Activated CD4-positive, alpha-beta memory T cell treated with anti-CD3 and anti-CD28 coated beads, Interleukin-2, amount 10 ng/mL, durations not matched to agents 7 days and 5 days (primary cell): ENCODE data around the gene WDFY2. TPM values are rescaled to one million over a fixed set of nuclear protein-coding genes. Genes with fewer than 3 reads are reported as not detected.

Experiments
- CTCF ChIA-PET: fragments of 350-600 bp; sonication (Branson Sonifier 250); formaldehyde crosslinking; loops from one replicate; lab custom pipeline; 2021; ENCODE audit warnings: antibody characterized with exemption, inconsistent platforms; lab: Charles Lee
- POLR2A ChIA-PET: fragments of 350-600 bp; sonication (Branson Sonifier 250); formaldehyde crosslinking; loops from one replicate; lab custom pipeline; 2021; ENCODE audit warnings: antibody characterized with exemption; lab: Charles Lee
- DNase-seq: peaks from one replicate; pipeline ENCODE4 v3.0.0-alpha.2; 2020
- H3K27ac Mint-ChIP-seq: one replicate; pipeline ENCODE4 v1.8.0; 2021; ENCODE audit warnings: mild to moderate bottlenecking, mixed read lengths
- H3K27me3 Mint-ChIP-seq: one replicate; pipeline ENCODE4 v1.8.0; 2021; ENCODE audit warnings: mixed read lengths
- H3K36me3 Mint-ChIP-seq: one replicate; pipeline ENCODE4 v1.8.0; 2021; ENCODE audit warnings: low read depth, mixed read lengths
- H3K4me1 Mint-ChIP-seq: one replicate; pipeline ENCODE4 v1.8.0; 2021; ENCODE audit warnings: mixed read lengths
- H3K4me3 Mint-ChIP-seq: one replicate; pipeline ENCODE4 v1.8.0; 2021; ENCODE audit warnings: mild to moderate bottlenecking, mixed read lengths
- H3K9me3 Mint-ChIP-seq: one replicate; pipeline ENCODE4 v1.8.0; 2021; ENCODE audit warnings: mixed read lengths
- total RNA-seq, 2 experiments: library from RNA; stranded (reverse); gene quantifications; one replicate each; pipeline ENCODE4 v1.2.3, GENCODE V29; 2021

Gene WDFY2
- total RNA-seq, 2 experiments from 2014 or later, result 12.2 to 14.1 TPM

- H3K4me3 Mint-ChIP-seq, result peak overlapping the region; percentile 80
- ChIA-PET POLR2A (interaction anchor here (0.8 to 2.7 kb wide), 6 partner anchors 10 to 353 kb away, joined by 3 to 22 read pairs (median 4); partner anchors contain the start of gene INTS6), CTCF (interaction anchor here (0.5 to 1.9 kb wide), 5 partner anchors 9 to 1797 kb away, joined by 3 to 9 read pairs (median 5); no protein-coding TSS in a partner anchor)
- peaks cover 36% of the 10 kb centered on the region for H3K4me1 Mint-ChIP-seq
- H3K27me3 Mint-ChIP-seq, result no peaks in the 10 kb centered on the region
- H3K36me3 Mint-ChIP-seq, result no peaks in the 10 kb centered on the region
- DNase-seq, result no peak
- H3K27ac Mint-ChIP-seq, result peak overlapping the region; percentile 78
- H3K9me3 Mint-ChIP-seq, result no peaks in the 10 kb centered on the region
Measured at GRCh38 chr13:51804295-51805172, 220.3 kb downstream of the WDFY2 start.

GRCh38 chr13:51805313-51805712, 221.1 kb downstream of the WDFY2 start:
- Mint-ChIP-seq H3K4me1 (peaks cover 34% of the 10 kb centered on the region), H3K27ac (peak overlapping the region; percentile 78), H3K36me3 (no peaks in the 10 kb centered on the region), H3K27me3 (no peaks in the 10 kb centered on the region), H3K4me3 (peak overlapping the region; percentile 80), H3K9me3 (no peaks in the 10 kb centered on the region)
- POLR2A ChIA-PET, result interaction anchor here (0.8 to 2.7 kb wide), 8 partner anchors 9 to 389 kb away, joined by 3 to 22 read pairs (median 4); partner anchors contain the start of gene INTS6
- no peak for DNase-seq
- CTCF ChIA-PET, result interaction anchor here (0.5 to 1.9 kb wide), 5 partner anchors 9 to 1798 kb away, joined by 3 to 9 read pairs (median 5); no protein-coding TSS in a partner anchor

- no peaks in the 10 kb centered on the region for H3K9me3 Mint-ChIP-seq
- H3K36me3 Mint-ChIP-seq, result no peaks in the 10 kb centered on the region
- ChIA-PET CTCF (interaction anchor here (1.0 to 1.9 kb wide), 5 partner anchors 8 to 388 kb away, joined by 3 to 9 read pairs (median 3); no protein-coding TSS in a partner anchor), POLR2A (interaction anchor here (1.2 to 2.7 kb wide), 7 partner anchors 8 to 388 kb away, joined by 3 to 22 read pairs (median 4); partner anchors contain the start of gene INTS6)
- no peak overlapping the region for H3K4me3 Mint-ChIP-seq
- H3K4me1 Mint-ChIP-seq, result peaks cover 37% of the 10 kb centered on the region
- DNase-seq, result no peak
- H3K27me3 Mint-ChIP-seq, result no peaks in the 10 kb centered on the region
- no peak overlapping the region for H3K27ac Mint-ChIP-seq
Measured at GRCh38 chr13:51805925-51806324, 221.7 kb downstream of the WDFY2 start.

GRCh38 chr13:51806566-51806965, 222.3 kb downstream of the WDFY2 start:
- Mint-ChIP-seq H3K27ac (no peak overlapping the region), H3K36me3 (no peaks in the 10 kb centered on the region), H3K9me3 (no peaks in the 10 kb centered on the region), H3K27me3 (no peaks in the 10 kb centered on the region), H3K4me3 (no peak overlapping the region), H3K4me1 (peaks cover 35% of the 10 kb centered on the region)
- ChIA-PET CTCF (interaction anchor here (1.2 to 1.3 kb wide), 2 partner anchors 9 kb away, joined by 3 read pairs; no protein-coding TSS in a partner anchor), POLR2A (interaction anchor here (1.2 to 2.7 kb wide), 3 partner anchors 17 to 388 kb away, joined by 3 to 22 read pairs (median 4); partner anchors contain the start of gene INTS6)
- no peak for DNase-seq

- ChIA-PET POLR2A (interaction anchor here (2.7 kb wide), 1 partner anchor 355 kb away, joined by 22 read pairs; the partner anchor contains the start of gene INTS6), CTCF (interaction anchor here (1.2 to 1.3 kb wide), 2 partner anchors 8 to 9 kb away, joined by 3 read pairs; no protein-coding TSS in a partner anchor)
- Mint-ChIP-seq H3K36me3 (no peaks in the 10 kb centered on the region), H3K4me1 (peaks cover 35% of the 10 kb centered on the region), H3K27me3 (no peaks in the 10 kb centered on the region), H3K27ac (no peak overlapping the region), H3K4me3 (no peak overlapping the region), H3K9me3 (no peaks in the 10 kb centered on the region)
- DNase-seq, result no peak
Measured at GRCh38 chr13:51807041-51807440, 222.8 kb downstream of the WDFY2 start.

- POLR2A ChIA-PET, result no interaction called here
- CTCF ChIA-PET, result no interaction called here
- H3K9me3 Mint-ChIP-seq, result no peaks in the 10 kb centered on the region
- H3K27me3 Mint-ChIP-seq, result no peaks in the 10 kb centered on the region
- no peak overlapping the region for H3K4me3 Mint-ChIP-seq
- DNase-seq, result no peak
- no peaks in the 10 kb centered on the region for H3K36me3 Mint-ChIP-seq
- H3K27ac Mint-ChIP-seq, result no peak overlapping the region
- peaks cover 26% of the 10 kb centered on the region for H3K4me1 Mint-ChIP-seq
Measured at GRCh38 chr13:51808811-51809210, 224.5 kb downstream of the WDFY2 start.

- Mint-ChIP-seq H3K27me3 (no peaks in the 10 kb centered on the region), H3K4me1 (peaks cover 25% of the 10 kb centered on the region), H3K9me3 (no peaks in the 10 kb centered on the region), H3K36me3 (no peaks in the 10 kb centered on the region), H3K4me3 (no peak overlapping the region), H3K27ac (no peak overlapping the region)
- ChIA-PET POLR2A (interaction anchor here (1.0 kb wide), 1 partner anchor 358 kb away, joined by 3 read pairs; the partner anchor contains the start of gene INTS6), CTCF (interaction anchor here (1.0 to 1.1 kb wide), 3 partner anchors 23 to 685 kb away, joined by 3 to 4 read pairs (median 3); no protein-coding TSS in a partner anchor)
- DNase-seq, result no peak
Measured at GRCh38 chr13:51811046-51811445, 226.8 kb downstream of the WDFY2 start.

- peaks cover 25% of the 10 kb centered on the region for H3K4me1 Mint-ChIP-seq
- H3K27me3 Mint-ChIP-seq, result no peaks in the 10 kb centered on the region
- H3K4me3 Mint-ChIP-seq, result no peak overlapping the region
- no peaks in the 10 kb centered on the region for H3K9me3 Mint-ChIP-seq
- ChIA-PET POLR2A (no interaction called here), CTCF (interaction anchor here (5.0 to 5.5 kb wide), 2 partner anchors 23 to 316 kb away, joined by 45 to 101 read pairs; partner anchors contain the start of gene NEK5)
- no peaks in the 10 kb centered on the region for H3K36me3 Mint-ChIP-seq
- no peak for DNase-seq
- no peak overlapping the region for H3K27ac Mint-ChIP-seq
Measured at GRCh38 chr13:51811920-51812451, 227.7 kb downstream of the WDFY2 start.

GRCh38 chr13:51814071-51814470, 229.8 kb downstream of the WDFY2 start:
- POLR2A ChIA-PET, result interaction anchor here (0.6 to 2.9 kb wide), 6 partner anchors 9 to 381 kb away, joined by 3 to 11 read pairs (median 4); no protein-coding TSS in a partner anchor
- Mint-ChIP-seq H3K36me3 (no peaks in the 10 kb centered on the region), H3K4me1 (peaks cover 35% of the 10 kb centered on the region), H3K27ac (no peak overlapping the region), H3K9me3 (no peaks in the 10 kb centered on the region), H3K4me3 (no peak overlapping the region), H3K27me3 (no peaks in the 10 kb centered on the region)
- CTCF ChIA-PET, result interaction anchor here (0.6 to 5.5 kb wide), 13 partner anchors 9 to 375 kb away, joined by 3 to 101 read pairs (median 9); partner anchors contain the start of gene NEK5
- DNase-seq, result no peak

- Mint-ChIP-seq H3K36me3 (no peaks in the 10 kb centered on the region), H3K27me3 (no peaks in the 10 kb centered on the region), H3K4me3 (peak overlapping the region; percentile 45), H3K9me3 (no peaks in the 10 kb centered on the region), H3K4me1 (peaks cover 45% of the 10 kb centered on the region), H3K27ac (peak overlapping the region; percentile 54)
- DNase-seq, result peak; percentile 82
- CTCF ChIA-PET, result interaction anchor here (0.6 to 5.5 kb wide), 32 partner anchors 8 to 635 kb away, joined by 3 to 101 read pairs (median 5); partner anchors contain the start of genes INTS6, NEK5, TMEM272 and VPS36
- POLR2A ChIA-PET, result interaction anchor here (0.7 to 2.9 kb wide), 5 partner anchors 10 to 380 kb away, joined by 3 to 11 read pairs (median 7); no protein-coding TSS in a partner anchor
Measured at GRCh38 chr13:51814825-51815650, 230.8 kb downstream of the WDFY2 start.

GRCh38 chr13:51815848-51816247, 231.6 kb downstream of the WDFY2 start:
- ChIA-PET CTCF (interaction anchor here (0.6 to 5.5 kb wide), 26 partner anchors 9 to 635 kb away, joined by 3 to 101 read pairs (median 5); partner anchors contain the start of genes INTS6, NEK5, TMEM272 and VPS36), POLR2A (interaction anchor here (1.0 to 2.9 kb wide), 3 partner anchors 12 to 362 kb away, joined by 4 to 10 read pairs (median 7); no protein-coding TSS in a partner anchor)
- Mint-ChIP-seq H3K9me3 (no peaks in the 10 kb centered on the region), H3K4me3 (no peak overlapping the region), H3K27ac (no peak overlapping the region), H3K27me3 (no peaks in the 10 kb centered on the region), H3K36me3 (no peaks in the 10 kb centered on the region), H3K4me1 (peaks cover 51% of the 10 kb centered on the region)
- no peak for DNase-seq
